Activated CD4-positive, alpha-beta memory T cell treated with anti-CD3 and anti-CD28 coated beads, Interleukin-2, amount 10 ng/mL, durations not matched to agents 7 days and 5 days (primary cell): ENCODE data around the gene S100A5. TPM values are rescaled to one million over a fixed set of nuclear protein-coding genes. Genes with fewer than 3 reads are reported as not detected.

ENCODE experiments used
- CTCF ChIA-PET: fragments of 350-600 bp; sonication (Branson Sonifier 250); formaldehyde crosslinking; loops from one replicate; lab custom pipeline; 2021; ENCODE audit warnings: antibody characterized with exemption, inconsistent platforms; lab: Charles Lee
- POLR2A ChIA-PET: fragments of 350-600 bp; sonication (Branson Sonifier 250); formaldehyde crosslinking; loops from one replicate; lab custom pipeline; 2021; ENCODE audit warnings: antibody characterized with exemption; lab: Charles Lee
- DNase-seq: peaks from one replicate; pipeline ENCODE4 v3.0.0-alpha.2; 2020
- H3K27ac Mint-ChIP-seq: one replicate; pipeline ENCODE4 v1.8.0; 2021; ENCODE audit warnings: mild to moderate bottlenecking, mixed read lengths
- H3K27me3 Mint-ChIP-seq: one replicate; pipeline ENCODE4 v1.8.0; 2021; ENCODE audit warnings: mixed read lengths
- H3K36me3 Mint-ChIP-seq: one replicate; pipeline ENCODE4 v1.8.0; 2021; ENCODE audit warnings: low read depth, mixed read lengths
- H3K4me1 Mint-ChIP-seq: one replicate; pipeline ENCODE4 v1.8.0; 2021; ENCODE audit warnings: mixed read lengths
- H3K4me3 Mint-ChIP-seq: one replicate; pipeline ENCODE4 v1.8.0; 2021; ENCODE audit warnings: mild to moderate bottlenecking, mixed read lengths
- H3K9me3 Mint-ChIP-seq: one replicate; pipeline ENCODE4 v1.8.0; 2021; ENCODE audit warnings: mixed read lengths
- total RNA-seq, 2 experiments: library from RNA; stranded (reverse); gene quantifications; one replicate each; pipeline ENCODE4 v1.2.3, GENCODE V29; 2021

Gene S100A5
- total RNA-seq, 2 experiments from 2014 or later, result 2.2 to 4.7 TPM

DNA sequence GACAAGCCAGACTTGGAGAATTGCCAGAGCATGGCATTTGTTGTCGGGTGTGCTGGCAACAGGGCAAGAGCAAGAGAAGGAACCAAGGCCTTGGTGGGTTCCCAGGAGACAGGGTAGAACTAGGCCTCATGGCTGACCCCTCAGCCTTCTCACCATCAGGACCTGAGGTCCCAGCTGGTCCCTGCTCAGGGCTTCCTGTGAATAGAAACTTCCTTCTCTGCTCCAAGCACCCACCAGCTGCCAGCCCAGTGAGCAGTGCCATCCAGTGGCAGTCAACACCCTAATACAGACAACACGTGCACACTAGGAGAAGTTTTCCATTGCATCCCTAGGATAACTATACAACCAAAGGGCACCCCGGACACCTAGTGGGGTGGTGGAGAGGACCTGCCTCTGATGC is 27.7 kb downstream of the S100A5 start:
- Mint-ChIP-seq H3K27me3 (no peaks in the 10 kb centered on the region), H3K9me3 (no peaks in the 10 kb centered on the region), H3K4me1 (peaks cover 44% of the 10 kb centered on the region), H3K27ac (no peak overlapping the region), H3K36me3 (no peaks in the 10 kb centered on the region), H3K4me3 (no peak overlapping the region)
- ChIA-PET CTCF (interaction anchor here (1.1 to 3.8 kb wide), 3 partner anchors 23 to 235 kb away, joined by 3 to 35 read pairs (median 3); partner anchors contain the start of genes S100A2 and S100A6), POLR2A (interaction anchor here (2.4 kb wide), 1 partner anchor 19 kb away, joined by 7 read pairs; no protein-coding TSS in a partner anchor)
- DNase-seq, result no peak

DNA sequence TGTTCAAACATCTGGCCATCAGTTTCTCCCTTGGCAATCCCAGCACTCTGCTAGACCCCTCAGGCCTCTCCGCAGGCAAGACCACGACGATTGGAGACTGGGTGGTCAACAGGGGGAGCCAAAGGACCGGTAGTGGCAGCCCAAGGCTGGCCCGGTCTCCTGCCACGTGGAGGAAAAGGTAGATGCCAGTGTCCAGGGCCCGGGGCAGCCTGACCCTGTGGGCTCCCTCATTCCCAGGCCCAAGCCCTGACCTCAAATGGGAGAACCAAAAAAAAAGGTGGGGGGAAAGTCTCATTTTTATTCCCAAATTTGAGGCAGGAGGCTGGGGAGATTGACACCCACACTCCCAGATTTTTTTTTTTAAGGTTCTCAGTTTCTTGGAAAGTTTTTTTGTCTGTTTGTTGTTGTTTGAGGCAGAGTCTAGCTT is 29.7 kb downstream of the S100A5 start:
- Mint-ChIP-seq H3K4me1 (peaks cover 40% of the 10 kb centered on the region), H3K36me3 (no peaks in the 10 kb centered on the region), H3K9me3 (no peaks in the 10 kb centered on the region), H3K27ac (no peak overlapping the region), H3K4me3 (no peak overlapping the region), H3K27me3 (no peaks in the 10 kb centered on the region)
- peak; percentile 80 for DNase-seq
- CTCF ChIA-PET, result interaction anchor here (0.7 to 6.5 kb wide), 35 partner anchors 9 to 456 kb away, joined by 3 to 148 read pairs (median 6); partner anchors contain the start of genes CHTOP, CREB3L4, ILF2 and S100A1
- POLR2A ChIA-PET, result interaction anchor here (0.8 to 2.4 kb wide), 5 partner anchors 22 to 62 kb away, joined by 3 to 20 read pairs (median 9); no protein-coding TSS in a partner anchor

DNA sequence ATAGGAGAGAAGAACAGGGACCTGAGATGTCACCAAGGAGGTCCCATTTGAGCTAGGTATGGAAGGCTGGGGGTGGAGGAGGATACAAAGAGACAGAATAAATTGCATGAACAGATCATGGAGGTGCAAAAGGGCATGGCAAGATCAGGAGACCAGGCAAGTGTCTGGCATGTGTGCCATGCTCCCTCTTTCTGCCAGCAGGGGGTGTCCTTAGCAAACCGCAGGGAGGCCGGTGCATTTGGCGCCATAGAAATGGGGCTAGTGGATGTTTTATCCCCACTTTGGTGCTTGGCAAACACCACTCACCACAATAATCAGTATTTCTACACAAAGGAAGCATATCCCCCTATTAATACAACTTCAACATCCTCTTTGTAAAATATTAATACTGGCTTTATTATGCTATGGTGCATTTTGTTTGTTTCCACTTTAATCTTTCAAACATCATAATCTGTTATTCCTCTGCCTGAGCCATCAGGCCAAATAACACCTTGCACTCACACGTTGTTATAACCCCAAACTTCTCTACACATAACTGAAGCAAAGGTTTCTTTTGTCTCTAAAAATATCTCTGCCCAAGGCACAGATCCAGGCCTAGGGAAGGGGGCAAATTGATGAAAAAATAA is 30.9 kb downstream of the S100A5 start:
- peak; percentile 77 for DNase-seq
- H3K9me3 Mint-ChIP-seq, result no peaks in the 10 kb centered on the region
- H3K27ac Mint-ChIP-seq, result no peak overlapping the region
- H3K4me3 Mint-ChIP-seq, result no peak overlapping the region
- POLR2A ChIA-PET, result interaction anchor here (0.9 to 2.4 kb wide), 4 partner anchors 23 to 106 kb away, joined by 3 to 20 read pairs (median 8); partner anchors contain the start of gene S100A14
- H3K36me3 Mint-ChIP-seq, result no peaks in the 10 kb centered on the region
- peaks cover 29% of the 10 kb centered on the region for H3K4me1 Mint-ChIP-seq
- CTCF ChIA-PET, result interaction anchor here (0.8 to 6.5 kb wide), 18 partner anchors 8 to 246 kb away, joined by 3 to 148 read pairs (median 8); partner anchors contain the start of genes CHTOP, ILF2, S100A14 and S100A2
- no peaks in the 10 kb centered on the region for H3K27me3 Mint-ChIP-seq

DNA sequence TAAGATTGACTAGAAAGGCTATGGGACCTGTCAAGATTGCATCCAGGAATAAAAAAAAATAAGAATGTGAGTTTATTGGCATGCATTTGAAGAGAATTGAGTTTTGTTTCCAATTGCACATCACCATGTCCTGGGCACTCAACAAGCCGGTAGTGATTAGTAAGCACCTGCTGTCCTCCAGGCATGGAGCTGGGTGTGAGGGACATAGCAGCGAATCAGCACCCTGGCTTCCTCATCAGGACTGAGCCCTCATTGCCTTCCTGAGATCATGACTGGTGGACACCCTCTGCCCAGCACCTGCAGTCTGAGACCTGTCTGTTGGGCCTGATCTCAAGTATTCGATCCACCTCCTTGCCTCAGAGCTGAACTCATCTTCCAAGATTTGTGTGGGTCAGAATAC is 31.7 kb downstream of the S100A5 start:
- Mint-ChIP-seq H3K4me3 (no peak overlapping the region), H3K36me3 (no peaks in the 10 kb centered on the region), H3K27ac (no peak overlapping the region), H3K4me1 (peaks cover 25% of the 10 kb centered on the region), H3K27me3 (no peaks in the 10 kb centered on the region), H3K9me3 (no peaks in the 10 kb centered on the region)
- no peak for DNase-seq
- ChIA-PET CTCF (interaction anchor here (3.0 to 6.5 kb wide), 7 partner anchors 11 to 126 kb away, joined by 12 to 148 read pairs (median 35); partner anchors contain the start of genes CHTOP, S100A14, S100A2 and S100A6), POLR2A (interaction anchor here (0.9 kb wide), 1 partner anchor 59 kb away, joined by 3 read pairs; no protein-coding TSS in a partner anchor)

DNA sequence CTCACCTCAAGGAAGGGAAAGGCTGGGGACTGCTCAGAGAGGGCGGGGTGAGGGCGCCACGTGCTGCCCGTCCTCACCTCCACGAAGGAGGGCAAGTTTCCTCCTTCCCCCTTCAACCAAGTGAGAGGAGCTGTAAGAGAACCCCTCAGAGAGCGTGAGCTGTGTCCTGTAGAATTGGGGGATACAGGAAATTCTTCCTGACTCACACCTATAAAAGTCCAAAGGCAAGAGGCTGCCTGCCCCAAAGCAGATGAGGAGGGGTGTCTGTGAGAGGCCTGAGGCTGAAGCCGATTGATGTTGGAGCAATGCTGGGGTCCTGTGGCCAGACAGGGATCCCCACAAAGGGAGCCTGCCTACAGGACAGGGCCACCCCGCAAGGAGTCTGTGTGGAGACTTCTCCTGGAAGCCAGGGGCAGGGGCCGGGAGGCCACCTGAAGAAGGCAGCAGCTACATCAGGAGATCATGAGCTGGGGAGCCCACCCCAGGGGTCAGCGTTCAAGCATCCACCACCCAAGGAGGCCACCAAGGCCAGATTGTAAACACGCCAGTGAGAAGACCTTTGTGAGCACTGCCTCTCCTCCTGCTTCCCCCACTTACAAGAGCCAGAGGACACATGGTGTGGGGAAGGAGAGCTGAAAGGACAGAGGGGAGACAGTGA is 32.7 kb downstream of the S100A5 start:
- H3K36me3 Mint-ChIP-seq, result no peaks in the 10 kb centered on the region
- H3K4me3 Mint-ChIP-seq, result no peak overlapping the region
- H3K4me1 Mint-ChIP-seq, result peaks cover 19% of the 10 kb centered on the region
- ChIA-PET CTCF (interaction anchor here (0.6 to 6.5 kb wide), 5 partner anchors 10 to 144 kb away, joined by 4 to 148 read pairs (median 83); partner anchors contain the start of genes S100A14 and S100A6), POLR2A (interaction anchor here (1.3 kb wide), 1 partner anchor 28 kb away, joined by 3 read pairs; the partner anchor contains the start of gene S100A6)
- no peaks in the 10 kb centered on the region for H3K27me3 Mint-ChIP-seq
- H3K9me3 Mint-ChIP-seq, result no peaks in the 10 kb centered on the region
- DNase-seq, result no peak
- no peak overlapping the region for H3K27ac Mint-ChIP-seq

DNA sequence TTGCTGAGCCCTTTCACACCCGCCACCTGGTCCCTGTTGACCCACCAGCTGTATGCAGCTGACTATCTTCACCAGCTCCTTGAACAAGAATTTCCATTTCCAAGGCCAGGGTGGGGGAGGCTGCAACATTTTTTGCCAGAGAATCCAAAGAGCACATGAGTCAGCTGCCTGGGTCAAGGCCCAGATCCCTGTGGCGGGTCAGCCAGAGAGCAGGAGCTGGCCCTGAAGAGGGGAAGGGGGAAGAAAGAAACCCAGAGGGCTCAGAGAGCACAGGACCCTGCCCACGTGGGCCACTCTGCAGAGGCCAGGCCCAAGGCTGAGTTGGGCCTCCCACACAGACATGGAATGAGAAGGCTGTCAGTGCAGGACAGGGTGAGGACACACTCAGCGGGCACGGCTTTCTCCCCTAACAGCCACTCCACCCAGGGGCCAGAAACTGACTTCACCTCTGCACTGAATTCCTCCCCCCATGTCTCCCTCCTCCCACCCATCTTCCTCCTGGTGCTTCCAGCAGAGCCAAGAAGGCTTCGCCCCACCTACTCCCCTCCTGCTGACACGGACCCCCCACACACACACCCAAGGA is 33.8 kb downstream of the S100A5 start:
- H3K4me1 Mint-ChIP-seq, result peaks cover 17% of the 10 kb centered on the region
- H3K4me3 Mint-ChIP-seq, result no peak overlapping the region
- ChIA-PET POLR2A (interaction anchor here (1.3 kb wide), 1 partner anchor 29 kb away, joined by 3 read pairs; the partner anchor contains the start of gene S100A6), CTCF (interaction anchor here (5.2 to 6.5 kb wide), 3 partner anchors 27 to 110 kb away, joined by 83 to 148 read pairs (median 104); partner anchors contain the start of genes S100A14 and S100A6)
- no peaks in the 10 kb centered on the region for H3K36me3 Mint-ChIP-seq
- H3K9me3 Mint-ChIP-seq, result no peaks in the 10 kb centered on the region
- no peak for DNase-seq
- H3K27ac Mint-ChIP-seq, result no peak overlapping the region
- H3K27me3 Mint-ChIP-seq, result no peaks in the 10 kb centered on the region

DNA sequence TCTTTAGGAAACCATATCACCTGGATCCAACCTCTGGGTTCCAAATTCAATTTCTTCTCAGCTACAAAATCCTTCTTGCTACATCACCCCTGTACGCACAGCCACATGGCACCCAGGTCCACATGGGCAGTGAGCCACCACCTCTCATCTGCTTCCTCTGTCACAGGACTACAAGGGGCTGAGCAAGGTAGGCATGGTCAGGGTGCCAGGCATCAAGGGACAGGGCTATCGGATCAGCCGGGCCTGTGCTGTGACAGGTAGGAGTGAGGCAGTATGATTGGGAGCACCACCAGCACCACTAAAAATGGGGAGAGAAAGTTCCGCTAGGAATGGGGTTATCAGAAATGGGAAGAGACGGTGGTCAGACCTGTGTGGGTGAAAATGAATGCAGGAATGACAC is 34.3 kb downstream of the S100A5 start:
- ChIA-PET POLR2A (no interaction called here), CTCF (interaction anchor here (6.1 to 6.5 kb wide), 2 partner anchors 64 to 111 kb away, joined by 104 to 148 read pairs; partner anchors contain the start of gene S100A14)
- H3K36me3 Mint-ChIP-seq, result no peaks in the 10 kb centered on the region
- H3K4me3 Mint-ChIP-seq, result no peak overlapping the region
- H3K27me3 Mint-ChIP-seq, result no peaks in the 10 kb centered on the region
- H3K9me3 Mint-ChIP-seq, result no peaks in the 10 kb centered on the region
- no peak overlapping the region for H3K27ac Mint-ChIP-seq
- DNase-seq, result no peak
- H3K4me1 Mint-ChIP-seq, result peaks cover 14% of the 10 kb centered on the region

DNA sequence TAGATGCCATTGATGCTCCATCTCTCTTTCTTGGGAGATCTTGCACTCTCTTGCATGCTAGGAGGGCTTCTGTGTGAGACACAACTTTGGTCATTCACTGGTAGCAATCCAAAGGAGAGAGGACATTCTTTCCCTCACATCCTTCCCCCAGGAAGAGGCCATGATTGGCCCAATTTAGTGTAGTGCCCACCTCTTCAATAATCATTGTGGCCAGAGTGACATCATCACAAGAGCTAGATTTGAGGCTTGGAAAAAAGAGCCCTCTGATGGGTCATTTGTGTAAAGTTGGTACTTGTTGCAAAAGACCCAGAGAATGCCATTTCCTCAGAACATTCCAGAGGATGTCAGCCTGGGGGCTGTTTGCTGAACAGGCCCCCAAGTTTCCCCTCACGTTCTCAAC is 35.2 kb downstream of the S100A5 start:
- no peak overlapping the region for H3K27ac Mint-ChIP-seq
- ChIA-PET POLR2A (no interaction called here), CTCF (interaction anchor here (1.6 kb wide), 1 partner anchor 10 kb away, joined by 6 read pairs; no protein-coding TSS in a partner anchor)
- no peak for DNase-seq
- no peaks in the 10 kb centered on the region for H3K9me3 Mint-ChIP-seq
- H3K4me1 Mint-ChIP-seq, result peaks cover 6% of the 10 kb centered on the region
- no peak overlapping the region for H3K4me3 Mint-ChIP-seq
- peaks cover 2% of the 10 kb centered on the region for H3K27me3 Mint-ChIP-seq
- no peaks in the 10 kb centered on the region for H3K36me3 Mint-ChIP-seq

DNA sequence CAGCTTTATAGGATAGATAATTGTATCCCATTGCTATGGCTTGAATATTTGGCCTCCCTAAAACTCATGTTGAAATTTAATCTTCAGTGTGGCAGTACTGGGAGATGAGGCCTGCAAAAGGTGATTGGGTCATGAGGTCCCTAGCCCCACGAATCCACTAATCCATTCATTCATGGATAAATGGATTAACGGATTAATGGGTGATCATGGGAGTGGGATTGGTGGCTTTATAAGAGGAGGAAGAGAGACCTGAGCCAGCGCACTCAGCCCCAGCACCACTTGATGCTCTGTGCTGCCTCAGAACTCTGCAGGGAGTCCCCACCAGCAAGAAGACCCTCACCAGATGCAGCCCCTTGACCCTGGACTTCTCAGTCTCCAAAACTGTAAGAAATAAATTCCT is 37.0 kb downstream of the S100A5 start:
- CTCF ChIA-PET, result interaction anchor here (0.6 to 1.3 kb wide), 2 partner anchors 87 to 116 kb away, joined by 4 to 5 read pairs; no protein-coding TSS in a partner anchor
- peaks cover 14% of the 10 kb centered on the region for H3K27me3 Mint-ChIP-seq
- POLR2A ChIA-PET, result no interaction called here
- no peak overlapping the region for H3K27ac Mint-ChIP-seq
- H3K4me3 Mint-ChIP-seq, result no peak overlapping the region
- no peaks in the 10 kb centered on the region for H3K4me1 Mint-ChIP-seq
- DNase-seq, result no peak
- no peaks in the 10 kb centered on the region for H3K9me3 Mint-ChIP-seq
- no peaks in the 10 kb centered on the region for H3K36me3 Mint-ChIP-seq

DNA sequence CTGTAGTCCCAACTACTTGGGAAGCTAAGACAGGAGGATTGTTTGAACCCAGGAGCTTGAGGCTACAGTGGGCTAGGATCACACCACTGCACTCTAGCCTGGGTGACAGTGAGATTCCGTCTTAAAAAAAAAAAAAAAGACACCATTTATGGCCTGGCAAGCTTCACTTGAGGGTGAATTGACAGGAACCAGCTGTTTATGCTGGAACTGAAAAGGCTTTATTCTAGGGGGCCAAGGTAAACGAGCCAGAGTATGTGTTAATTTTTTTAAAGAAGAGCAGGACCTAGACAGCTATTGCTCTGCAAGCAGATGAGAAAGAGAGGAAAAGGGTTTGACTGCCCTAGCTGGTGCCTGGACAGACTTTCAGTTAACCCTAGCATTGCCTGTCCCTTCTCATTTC is 42.0 kb downstream of the S100A5 start:
- H3K27me3 Mint-ChIP-seq, result peaks cover 28% of the 10 kb centered on the region
- no peak for DNase-seq
- no peaks in the 10 kb centered on the region for H3K4me1 Mint-ChIP-seq
- no peaks in the 10 kb centered on the region for H3K36me3 Mint-ChIP-seq
- H3K9me3 Mint-ChIP-seq, result no peaks in the 10 kb centered on the region
- no peak overlapping the region for H3K27ac Mint-ChIP-seq
- CTCF ChIA-PET, result interaction anchor here (0.6 to 2.1 kb wide), 2 partner anchors 11 to 278 kb away, joined by 3 to 12 read pairs; no protein-coding TSS in a partner anchor
- POLR2A ChIA-PET, result no interaction called here
- no peak overlapping the region for H3K4me3 Mint-ChIP-seq

DNA sequence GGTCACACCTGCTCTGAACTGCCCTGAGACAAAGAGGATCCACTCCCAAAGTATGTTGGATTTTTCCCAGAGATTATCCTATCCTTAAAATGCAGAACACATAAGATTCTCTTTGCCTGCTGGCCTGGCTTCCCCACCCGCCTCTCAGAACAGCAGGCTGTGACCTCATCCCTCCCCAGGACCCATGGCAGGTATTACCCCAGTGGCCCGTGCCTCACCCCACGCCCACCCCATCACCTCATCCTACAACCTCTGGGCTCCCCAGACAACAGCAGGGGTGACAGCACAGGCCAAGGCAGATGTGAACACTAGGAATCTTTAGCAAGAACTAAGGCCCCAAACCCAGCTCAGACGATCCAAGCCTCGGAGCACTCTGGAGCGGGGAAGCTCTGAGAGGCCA is 45.2 kb downstream of the S100A5 start:
- H3K36me3 Mint-ChIP-seq, result no peaks in the 10 kb centered on the region
- no peak for DNase-seq
- ChIA-PET POLR2A (no interaction called here), CTCF (interaction anchor here (0.7 to 5.0 kb wide), 20 partner anchors 10 to 214 kb away, joined by 3 to 71 read pairs (median 5); partner anchors contain the start of genes PGLYRP4 and S100A9)
- H3K27ac Mint-ChIP-seq, result no peak overlapping the region
- no peaks in the 10 kb centered on the region for H3K4me1 Mint-ChIP-seq
- no peak overlapping the region for H3K4me3 Mint-ChIP-seq
- no peaks in the 10 kb centered on the region for H3K9me3 Mint-ChIP-seq
- H3K27me3 Mint-ChIP-seq, result peaks cover 33% of the 10 kb centered on the region

DNA sequence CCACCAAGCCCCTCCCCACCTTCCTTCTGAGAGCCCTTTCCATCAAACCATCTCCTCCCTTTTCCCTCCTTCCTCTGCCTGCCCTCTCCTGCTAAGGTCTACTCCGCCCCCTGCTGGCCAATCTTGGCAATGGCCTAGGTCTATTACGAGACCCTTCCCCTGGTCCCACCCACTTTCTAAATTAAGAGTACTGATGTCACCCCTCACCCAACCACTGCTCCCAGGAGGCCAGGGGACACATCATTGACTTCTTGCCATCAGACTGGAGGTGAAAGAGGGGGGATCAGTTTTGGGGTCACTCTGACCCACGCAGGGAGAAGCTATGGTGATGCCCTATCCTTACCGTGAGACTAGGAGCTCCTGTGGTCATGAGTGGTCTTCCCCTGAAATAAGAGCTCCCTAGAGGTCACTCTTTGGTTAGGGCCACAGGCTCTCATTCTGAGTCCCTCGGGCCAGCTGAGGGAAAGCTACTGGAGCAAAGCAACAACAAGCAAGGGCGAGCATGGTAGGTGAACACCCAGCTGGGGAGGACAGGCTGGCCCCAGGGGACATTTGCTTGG is 45.7 kb downstream of the S100A5 start:
- POLR2A ChIA-PET, result no interaction called here
- CTCF ChIA-PET, result interaction anchor here (0.7 to 5.0 kb wide), 21 partner anchors 10 to 215 kb away, joined by 3 to 71 read pairs (median 5); partner anchors contain the start of genes PGLYRP4 and S100A9
- H3K9me3 Mint-ChIP-seq, result no peaks in the 10 kb centered on the region
- no peaks in the 10 kb centered on the region for H3K4me1 Mint-ChIP-seq
- no peak overlapping the region for H3K4me3 Mint-ChIP-seq
- DNase-seq, result peak; percentile 74
- H3K36me3 Mint-ChIP-seq, result no peaks in the 10 kb centered on the region
- H3K27me3 Mint-ChIP-seq, result peaks cover 30% of the 10 kb centered on the region
- H3K27ac Mint-ChIP-seq, result no peak overlapping the region
